Hepatocyte (in vitro differentiated cells): ENCODE data around the gene MESD. TPM values are rescaled to one million over a fixed set of nuclear protein-coding genes. Genes with fewer than 3 reads are reported as not detected.

Experiments used
- DNase-seq: peaks from one replicate; pipeline ENCODE4 v3.0.0-alpha.2; 2016; ENCODE audit warnings: low spot score
- H2AFZ ChIP-seq: fragments of 200-600 bp; sonication (generic); 2 replicates; pipeline ENCODE4 v1.6.0; 2016; ENCODE audit warnings: antibody characterized with exemption, mild to moderate bottlenecking
- H3K27ac ChIP-seq: fragments of 200-600 bp; sonication (generic); 2 replicates; pipeline ENCODE4 v1.5.1; 2016; ENCODE audit warnings: mild to moderate bottlenecking
- H3K27me3 ChIP-seq: fragments of 200-600 bp; sonication (generic); 2 replicates; pipeline ENCODE4 v1.6.1; 2016
- H3K36me3 ChIP-seq: fragments of 200-600 bp; sonication (generic); replicated peaks from 2 replicates; pipeline ENCODE4 v1.5.1; 2016; ENCODE audit warnings: low read depth; ENCODE audit not compliant: insufficient read depth
- H3K4me1 ChIP-seq: fragments of 200-600 bp; sonication (generic); 2 replicates; pipeline ENCODE4 v1.5.1; 2016; ENCODE audit warnings: mild to moderate bottlenecking, moderate library complexity; ENCODE audit not compliant: insufficient read depth
- H3K4me2 ChIP-seq: fragments of 200-600 bp; sonication (generic); 2 replicates; pipeline ENCODE4 v1.6.0; 2016
- H3K4me3 ChIP-seq: fragments of 200-600 bp; sonication (generic); 2 replicates; pipeline ENCODE4 v1.5.1; 2016; ENCODE audit warnings: mild to moderate bottlenecking
- H3K79me2 ChIP-seq: fragments of 200-600 bp; sonication (generic); 2 replicates; pipeline ENCODE4 v1.6.0; 2017; ENCODE audit warnings: mild to moderate bottlenecking
- H3K9me2 ChIP-seq: fragments of 200-600 bp; sonication (generic); replicated peaks from 2 replicates; pipeline ENCODE4 v1.6.0; 2017; ENCODE audit warnings: mild to moderate bottlenecking; ENCODE audit not compliant: insufficient read depth
- H3K9me3 ChIP-seq: fragments of 200-600 bp; sonication (generic); 2 replicates; pipeline ENCODE4 v1.5.1; 2016; ENCODE audit warnings: low read depth, mild to moderate bottlenecking
- H4K20me1 ChIP-seq: fragments of 200-600 bp; sonication (generic); 2 replicates; pipeline ENCODE4 v1.6.0; 2016; ENCODE audit warnings: mild to moderate bottlenecking; ENCODE audit not compliant: insufficient read depth, poor library complexity, severe bottlenecking
- EZH2 ChIP-seq: fragments of 200-600 bp; sonication (generic); IDR thresholded peaks from 2 replicates; pipeline ENCODE4 v1.6.1; 2016; ENCODE audit warnings: antibody characterized with exemption, mild to moderate bottlenecking, borderline replicate concordance
- EZH2phosphoT487 ChIP-seq: fragments of 200-600 bp; sonication (generic); IDR thresholded peaks from one replicate; pipeline ENCODE4 v1.6.1; 2018; ENCODE audit warnings: antibody characterized with exemption, mild to moderate bottlenecking, low read depth, moderate library complexity; ENCODE audit not compliant: unreplicated experiment, severe bottlenecking
- WGBS: methylation state at CpG from one replicate; pipeline ENCODE4 v1.1.6; 2016; ENCODE audit warnings: low lambda C conversion rate; ENCODE audit errors: missing lambda C conversion rate; 5-methylcytosine and 5-hydroxymethylcytosine counted together
- polyA plus RNA-seq: library from polyadenylated mRNA; unstranded; fragments of >200 nt; fragmentation: Nextera tagmentation; extraction: Ambion mirVana; gene quantifications from 2 replicates; pipeline ENCODE4 v1.2.1, GENCODE V29; 2016
- total RNA-seq: library from RNA; depleted of rRNA; stranded (reverse); fragments of >200 nt; gene quantifications from 2 replicates; pipeline ENCODE4 v1.2.3, GENCODE V29; 2014
- TF ChIP-seq, protein P1 (sequence below): fragments of 200-600 bp; sonication (generic); IDR thresholded peaks from 2 replicates; pipeline ENCODE4 v1.5.1; 2016; ENCODE audit warnings: antibody characterized with exemption, mild to moderate bottlenecking; ENCODE audit not compliant: poor library complexity

Gene MESD
- total and polyA plus RNA-seq, 2 experiments from 2014 or later: 27.1 to 52.2 TPM

DNA sequence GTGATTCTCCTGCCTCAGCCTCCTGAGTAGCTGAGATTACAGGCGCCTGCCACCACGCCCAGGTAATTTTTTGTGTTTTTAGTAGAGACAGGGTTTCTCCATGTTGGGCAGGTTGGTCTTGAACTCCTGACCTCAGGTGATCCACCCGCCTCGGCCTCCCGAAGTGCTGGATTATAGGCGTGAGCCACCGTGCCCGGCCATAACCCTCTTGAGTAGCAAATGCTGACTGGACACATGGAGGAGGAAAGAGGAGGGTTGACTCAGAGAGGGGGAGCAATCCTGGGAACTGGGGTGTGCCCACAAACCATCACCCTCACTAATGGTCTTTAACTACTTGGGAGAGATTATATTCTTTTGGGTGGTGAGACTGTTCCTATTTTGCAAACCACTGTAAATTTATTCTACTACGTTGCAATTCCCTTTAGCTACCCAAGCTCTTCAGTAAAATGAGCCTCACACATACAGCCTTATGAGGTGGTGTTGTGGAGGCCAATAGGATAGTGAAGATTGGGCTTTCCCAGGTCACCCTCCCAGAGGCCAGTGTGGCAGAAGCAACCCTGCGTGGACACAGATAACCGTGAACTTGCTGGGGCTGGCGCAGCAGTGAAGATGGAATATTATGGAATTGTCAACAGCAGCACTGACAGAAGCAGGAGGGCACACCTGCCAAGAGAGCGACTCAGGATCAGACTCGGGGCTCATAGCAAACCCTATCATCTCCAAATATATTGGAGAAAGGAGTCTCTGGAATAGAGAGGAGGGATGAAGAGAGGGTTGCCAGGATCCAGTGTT is 48.5 kb upstream of the MESD start:
- no peak for TF ChIP-seq EZH2phosphoT487
- no peak for TF ChIP-seq EZH2
- TF ChIP-seq, protein P1, sequence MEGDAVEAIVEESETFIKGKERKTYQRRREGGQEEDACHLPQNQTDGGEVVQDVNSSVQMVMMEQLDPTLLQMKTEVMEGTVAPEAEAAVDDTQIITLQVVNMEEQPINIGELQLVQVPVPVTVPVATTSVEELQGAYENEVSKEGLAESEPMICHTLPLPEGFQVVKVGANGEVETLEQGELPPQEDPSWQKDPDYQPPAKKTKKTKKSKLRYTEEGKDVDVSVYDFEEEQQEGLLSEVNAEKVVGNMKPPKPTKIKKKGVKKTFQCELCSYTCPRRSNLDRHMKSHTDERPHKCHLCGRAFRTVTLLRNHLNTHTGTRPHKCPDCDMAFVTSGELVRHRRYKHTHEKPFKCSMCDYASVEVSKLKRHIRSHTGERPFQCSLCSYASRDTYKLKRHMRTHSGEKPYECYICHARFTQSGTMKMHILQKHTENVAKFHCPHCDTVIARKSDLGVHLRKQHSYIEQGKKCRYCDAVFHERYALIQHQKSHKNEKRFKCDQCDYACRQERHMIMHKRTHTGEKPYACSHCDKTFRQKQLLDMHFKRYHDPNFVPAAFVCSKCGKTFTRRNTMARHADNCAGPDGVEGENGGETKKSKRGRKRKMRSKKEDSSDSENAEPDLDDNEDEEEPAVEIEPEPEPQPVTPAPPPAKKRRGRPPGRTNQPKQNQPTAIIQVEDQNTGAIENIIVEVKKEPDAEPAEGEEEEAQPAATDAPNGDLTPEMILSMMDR: no peak
- WGBS: 94% methylated on average over 14 of the region's 14 CpGs
- Histone ChIP-seq H3K79me2 (no peaks in the 10 kb centered on the region), H3K4me3 (no peak overlapping the region), H2AFZ (no peak overlapping the region), H3K4me1 (peaks cover 7% of the 10 kb centered on the region), H3K27me3 (no peaks in the 10 kb centered on the region), H3K4me2 (no peak overlapping the region), H4K20me1 (no peaks in the 10 kb centered on the region), H3K9me3 (no peaks in the 10 kb centered on the region), H3K36me3 (no peaks in the 10 kb centered on the region), H3K27ac (peak overlapping the region; percentile 25), H3K9me2 (no peaks in the 10 kb centered on the region)
- DNase-seq: no peak

DNA sequence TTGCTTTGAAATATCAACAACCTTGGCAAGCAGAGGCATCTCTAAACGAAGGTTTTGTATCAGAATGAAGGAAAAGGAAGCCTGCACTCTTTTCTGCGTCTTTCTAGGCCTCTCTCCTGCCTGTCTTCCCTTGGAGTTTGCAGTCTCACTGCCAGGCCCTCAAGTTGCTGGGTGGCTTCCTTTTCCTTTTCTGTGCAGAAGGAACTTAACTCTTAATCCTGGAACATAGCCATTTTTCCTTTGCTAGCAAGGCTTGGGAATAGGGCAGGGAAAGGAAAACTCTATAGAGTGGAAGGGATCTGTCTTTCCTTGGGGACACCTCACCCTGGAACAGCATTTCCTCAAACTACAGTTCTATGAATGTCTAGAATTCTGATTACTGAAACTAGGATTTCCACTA is 43.9 kb upstream of the MESD start:
- H3K4me2 ChIP-seq: no peak overlapping the region
- no peak for DNase-seq
- H3K36me3 ChIP-seq: no peaks in the 10 kb centered on the region
- no peaks in the 10 kb centered on the region for H3K4me1 ChIP-seq
- no peaks in the 10 kb centered on the region for H3K79me2 ChIP-seq
- no peak overlapping the region for H3K4me3 ChIP-seq
- no peak overlapping the region for H3K27ac ChIP-seq
- no peaks in the 10 kb centered on the region for H3K27me3 ChIP-seq
- H4K20me1 ChIP-seq: no peaks in the 10 kb centered on the region
- TF ChIP-seq EZH2phosphoT487 (no peak), EZH2 (no peak)
- TF ChIP-seq, protein P1: no peak
- no peak overlapping the region for H2AFZ ChIP-seq
- H3K9me2 ChIP-seq: no peaks in the 10 kb centered on the region
- H3K9me3 ChIP-seq: no peaks in the 10 kb centered on the region
- 73% methylated on average over 2 of the region's 2 CpGs for WGBS

DNA sequence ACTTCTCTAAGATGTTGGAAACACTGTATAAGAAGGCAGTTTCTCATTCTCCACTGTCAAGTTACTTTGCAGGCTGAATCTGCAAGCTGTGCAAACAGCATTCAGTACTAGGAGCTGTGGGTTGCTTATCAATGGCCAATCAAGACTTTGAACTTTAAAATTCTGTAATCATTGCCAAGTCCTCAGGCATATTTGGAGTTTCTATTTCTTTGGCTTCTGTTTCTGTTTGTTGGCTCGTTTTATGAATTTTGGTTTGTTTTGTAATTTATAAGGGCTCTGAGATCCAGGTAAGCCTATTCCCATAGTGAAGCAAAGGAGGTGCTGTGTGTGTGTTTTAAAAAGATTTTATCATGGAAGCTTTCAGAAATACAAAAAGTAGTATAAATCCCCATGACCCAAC is 43.2 kb upstream of the MESD start:
- Histone ChIP-seq H3K79me2 (no peaks in the 10 kb centered on the region), H3K4me3 (no peak overlapping the region), H3K4me1 (no peaks in the 10 kb centered on the region), H3K4me2 (peak overlapping the region; percentile 43), H3K9me2 (no peaks in the 10 kb centered on the region), H3K27me3 (no peaks in the 10 kb centered on the region), H3K27ac (no peak overlapping the region), H3K9me3 (no peaks in the 10 kb centered on the region), H3K36me3 (no peaks in the 10 kb centered on the region), H4K20me1 (no peaks in the 10 kb centered on the region), H2AFZ (no peak overlapping the region)
- DNase-seq: no peak
- 43% methylated on average over 1 of the region's 1 CpG for WGBS
- TF ChIP-seq EZH2phosphoT487: no peak

DNA sequence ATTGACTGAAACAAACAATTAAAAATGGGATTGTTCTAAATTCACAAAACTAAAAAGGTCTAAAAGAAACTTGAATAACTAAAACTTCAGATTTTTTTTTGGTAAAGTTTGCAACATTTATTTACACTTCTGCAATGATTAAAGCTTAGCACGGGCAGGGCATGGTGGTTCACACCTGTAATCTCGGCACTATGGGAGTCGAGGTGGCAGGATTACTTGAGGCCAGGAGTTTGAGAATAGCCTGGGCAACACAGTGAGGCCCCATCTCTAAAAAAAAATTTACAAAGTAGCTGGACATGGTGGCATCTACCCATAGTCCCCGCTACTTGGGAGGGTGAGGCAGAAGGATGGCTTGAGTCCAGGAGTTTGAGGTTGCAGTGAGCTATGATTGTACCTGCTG is 42.7 kb upstream of the MESD start:
- 75% methylated on average over 4 of the region's 4 CpGs for WGBS
- no peak overlapping the region for H3K27ac ChIP-seq
- TF ChIP-seq EZH2phosphoT487: no peak
- no peak for TF ChIP-seq EZH2
- TF ChIP-seq, protein P1: no peak

More for the DNA sequence above, 42.7 kb upstream of the MESD start:
- H2AFZ ChIP-seq: no peak overlapping the region
- no peaks in the 10 kb centered on the region for H3K9me3 ChIP-seq
- DNase-seq: no peak
- H3K79me2 ChIP-seq: no peaks in the 10 kb centered on the region
- H3K36me3 ChIP-seq: no peaks in the 10 kb centered on the region
- no peak overlapping the region for H3K4me3 ChIP-seq
- no peaks in the 10 kb centered on the region for H3K27me3 ChIP-seq
- H3K4me2 ChIP-seq: peak overlapping the region; percentile 43
- H3K9me2 ChIP-seq: no peaks in the 10 kb centered on the region
- no peaks in the 10 kb centered on the region for H4K20me1 ChIP-seq
- no peaks in the 10 kb centered on the region for H3K4me1 ChIP-seq
